ENCODE data around the gene ANKRD9.

Gene ANKRD9

GRCh38 chr14:102473559-102473958 lies 36.0 kb downstream of the ANKRD9 start:
- no peak overlapping the region for H3K9ac ChIP-seq (ENCODE audit: low read depth, low read length)
- no peaks in the 10 kb centered on the region for H3K9me3 ChIP-seq (replicated peaks; ENCODE audit: low read length)
- H3K36me3 ChIP-seq (ENCODE audit: insufficient read depth, low read length) = peaks cover 12% of the 10 kb centered on the region
- H3K27me3 ChIP-seq (ENCODE audit: control insufficient read depth, insufficient read depth, low read length) = no peaks in the 10 kb centered on the region
- H3K4me2 ChIP-seq (ENCODE audit: low read length) = no peak overlapping the region
- H3K4me1 ChIP-seq (ENCODE audit: control insufficient read depth, insufficient read depth, low read length) = peaks cover 2% of the 10 kb centered on the region
- no peak overlapping the region for H3K4me3 ChIP-seq (ENCODE audit: low read length)

GRCh38 chr14:102472791-102473150 lies 36.8 kb downstream of the ANKRD9 start:
- no peaks in the 10 kb centered on the region for H3K9me3 ChIP-seq (replicated peaks; ENCODE audit: low read length)
- no peak overlapping the region for H3K9ac ChIP-seq (ENCODE audit: low read depth, low read length)
- H3K4me1 ChIP-seq (ENCODE audit: control insufficient read depth, insufficient read depth, low read length) = peaks cover 2% of the 10 kb centered on the region
- no peaks in the 10 kb centered on the region for H3K27me3 ChIP-seq (ENCODE audit: control insufficient read depth, insufficient read depth, low read length)
- H3K36me3 ChIP-seq (ENCODE audit: insufficient read depth, low read length) = peaks cover 13% of the 10 kb centered on the region
- H3K4me3 ChIP-seq (ENCODE audit: low read length) = no peak overlapping the region
- H3K4me2 ChIP-seq (ENCODE audit: low read length) = no peak overlapping the region

- Histone ChIP-seq H3K9ac (ENCODE audit: low read depth, low read length) (no peak overlapping the region), H3K4me2 (ENCODE audit: low read length) (no peak overlapping the region)
Observed at GRCh38 chr14:102471921-102472790, 37.4 kb downstream of the ANKRD9 start.

GRCh38 chr14:102469261-102469660 lies 40.3 kb downstream of the ANKRD9 start:
- Histone ChIP-seq H3K27me3 (ENCODE audit: control insufficient read depth, insufficient read depth, low read length) (no peaks in the 10 kb centered on the region), H3K4me3 (ENCODE audit: low read length) (no peak overlapping the region), H3K9ac (ENCODE audit: low read depth, low read length) (no peak overlapping the region), H3K4me2 (ENCODE audit: low read length) (no peak overlapping the region), H3K36me3 (ENCODE audit: insufficient read depth, low read length) (peaks cover 25% of the 10 kb centered on the region), H3K4me1 (ENCODE audit: control insufficient read depth, insufficient read depth, low read length) (no peaks in the 10 kb centered on the region), H3K9me3 (replicated peaks; ENCODE audit: low read length) (no peaks in the 10 kb centered on the region)

More at GRCh38 chr14:102471921-102472790, 37.4 kb downstream of the ANKRD9 start:
- Histone ChIP-seq H3K4me1 (ENCODE audit: control insufficient read depth, insufficient read depth, low read length) (peaks cover 2% of the 10 kb centered on the region), H3K9me3 (replicated peaks; ENCODE audit: low read length) (no peaks in the 10 kb centered on the region), H3K36me3 (ENCODE audit: insufficient read depth, low read length) (peaks cover 13% of the 10 kb centered on the region), H3K27me3 (ENCODE audit: control insufficient read depth, insufficient read depth, low read length) (no peaks in the 10 kb centered on the region), H3K4me3 (ENCODE audit: low read length) (no peak overlapping the region)

GRCh38 chr14:102464846-102465341 lies 44.7 kb downstream of the ANKRD9 start:
- Histone ChIP-seq H3K4me2 (ENCODE audit: low read length) (no peak overlapping the region), H3K9ac (ENCODE audit: low read depth, low read length) (no peak overlapping the region), H3K27me3 (ENCODE audit: control insufficient read depth, insufficient read depth, low read length) (no peaks in the 10 kb centered on the region), H3K36me3 (ENCODE audit: insufficient read depth, low read length) (peaks cover 14% of the 10 kb centered on the region), H3K9me3 (replicated peaks; ENCODE audit: low read length) (no peaks in the 10 kb centered on the region), H3K4me3 (ENCODE audit: low read length) (no peak overlapping the region), H3K4me1 (ENCODE audit: control insufficient read depth, insufficient read depth, low read length) (peaks cover 5% of the 10 kb centered on the region)

- Histone ChIP-seq H3K9me3 (replicated peaks; ENCODE audit: low read length) (no peaks in the 10 kb centered on the region), H3K36me3 (ENCODE audit: insufficient read depth, low read length) (peaks cover 14% of the 10 kb centered on the region), H3K4me3 (ENCODE audit: low read length) (no peak overlapping the region), H3K27me3 (ENCODE audit: control insufficient read depth, insufficient read depth, low read length) (no peaks in the 10 kb centered on the region), H3K4me1 (ENCODE audit: control insufficient read depth, insufficient read depth, low read length) (peaks cover 5% of the 10 kb centered on the region), H3K9ac (ENCODE audit: low read depth, low read length) (no peak overlapping the region), H3K4me2 (ENCODE audit: low read length) (no peak overlapping the region)
Observed at GRCh38 chr14:102464006-102464405, 45.6 kb downstream of the ANKRD9 start.

GRCh38 chr14:102462391-102462790 lies 47.2 kb downstream of the ANKRD9 start:
- no peak overlapping the region for H3K4me2 ChIP-seq (ENCODE audit: low read length)
- H3K4me3 ChIP-seq (ENCODE audit: low read length) = no peak overlapping the region
- H3K27me3 ChIP-seq (ENCODE audit: control insufficient read depth, insufficient read depth, low read length) = no peaks in the 10 kb centered on the region
- peaks cover 5% of the 10 kb centered on the region for H3K4me1 ChIP-seq (ENCODE audit: control insufficient read depth, insufficient read depth, low read length)
- no peak overlapping the region for H3K9ac ChIP-seq (ENCODE audit: low read depth, low read length)
- H3K9me3 ChIP-seq (replicated peaks; ENCODE audit: low read length) = no peaks in the 10 kb centered on the region
- H3K36me3 ChIP-seq (ENCODE audit: insufficient read depth, low read length) = peaks cover 19% of the 10 kb centered on the region

- Histone ChIP-seq H3K27me3 (ENCODE audit: control insufficient read depth, insufficient read depth, low read length) (no peaks in the 10 kb centered on the region), H3K4me1 (ENCODE audit: control insufficient read depth, insufficient read depth, low read length) (peaks cover 5% of the 10 kb centered on the region), H3K4me2 (ENCODE audit: low read length) (no peak overlapping the region), H3K4me3 (ENCODE audit: low read length) (no peak overlapping the region), H3K9ac (ENCODE audit: low read depth, low read length) (no peak overlapping the region), H3K9me3 (replicated peaks; ENCODE audit: low read length) (no peaks in the 10 kb centered on the region), H3K36me3 (ENCODE audit: insufficient read depth, low read length) (peaks cover 23% of the 10 kb centered on the region)
Observed at GRCh38 chr14:102461490-102462338, 47.9 kb downstream of the ANKRD9 start.

- no peaks in the 10 kb centered on the region for H3K9me3 ChIP-seq (replicated peaks; ENCODE audit: low read length)
- H3K4me1 ChIP-seq (ENCODE audit: control insufficient read depth, insufficient read depth, low read length) = peaks cover 5% of the 10 kb centered on the region
- H3K27me3 ChIP-seq (ENCODE audit: control insufficient read depth, insufficient read depth, low read length) = no peaks in the 10 kb centered on the region
Observed at GRCh38 chr14:102457509-102457908, 52.1 kb downstream of the ANKRD9 start.

GRCh38 chr14:102454711-102455110 lies 54.9 kb downstream of the ANKRD9 start:
- H3K4me2 ChIP-seq (ENCODE audit: low read length) = no peak overlapping the region
- H3K36me3 ChIP-seq (ENCODE audit: insufficient read depth, low read length) = peaks cover 47% of the 10 kb centered on the region
- no peak overlapping the region for H3K9ac ChIP-seq (ENCODE audit: low read depth, low read length)
- H3K4me1 ChIP-seq (ENCODE audit: control insufficient read depth, insufficient read depth, low read length) = no peaks in the 10 kb centered on the region
- H3K27me3 ChIP-seq (ENCODE audit: control insufficient read depth, insufficient read depth, low read length) = no peaks in the 10 kb centered on the region
- no peaks in the 10 kb centered on the region for H3K9me3 ChIP-seq (replicated peaks; ENCODE audit: low read length)
- no peak overlapping the region for H3K4me3 ChIP-seq (ENCODE audit: low read length)

More at GRCh38 chr14:102457509-102457908, 52.1 kb downstream of the ANKRD9 start:
- Histone ChIP-seq H3K4me2 (ENCODE audit: low read length) (no peak overlapping the region), H3K36me3 (ENCODE audit: insufficient read depth, low read length) (peaks cover 23% of the 10 kb centered on the region), H3K4me3 (ENCODE audit: low read length) (no peak overlapping the region), H3K9ac (ENCODE audit: low read depth, low read length) (no peak overlapping the region)

- H3K27me3 ChIP-seq (ENCODE audit: control insufficient read depth, insufficient read depth, low read length) = no peaks in the 10 kb centered on the region
- no peak overlapping the region for H3K4me2 ChIP-seq (ENCODE audit: low read length)
- H3K36me3 ChIP-seq (ENCODE audit: insufficient read depth, low read length) = peaks cover 43% of the 10 kb centered on the region
- H3K9me3 ChIP-seq (replicated peaks; ENCODE audit: low read length) = no peaks in the 10 kb centered on the region
- H3K4me3 ChIP-seq (ENCODE audit: low read length) = no peak overlapping the region
- H3K9ac ChIP-seq (ENCODE audit: low read depth, low read length) = no peak overlapping the region
- no peaks in the 10 kb centered on the region for H3K4me1 ChIP-seq (ENCODE audit: control insufficient read depth, insufficient read depth, low read length)
Observed at GRCh38 chr14:102452302-102452701, 57.3 kb downstream of the ANKRD9 start.
